NCI-H446 treated with DMSO at 0.1 percent for 48 hours (cell line): ENCODE results near the gene TXNDC8.
"Not testable (repeated sequence)": the region's sequence is repeated elsewhere in the genome, so short reads cannot be mapped to it uniquely, and the experiment has no call there.

ENCODE experiments used
- DNase-seq: peaks from one replicate; lab custom pipeline; 2025; lab: John Stamatoyannopoulos, UW

The TXNDC8 gene

GRCh38 chr9:110337727-110338126, at the start of gene TXNDC8:
TXNDC8 (minus strand) TSS chr9:110337863.
- DNase-seq, result no peak

DNA sequence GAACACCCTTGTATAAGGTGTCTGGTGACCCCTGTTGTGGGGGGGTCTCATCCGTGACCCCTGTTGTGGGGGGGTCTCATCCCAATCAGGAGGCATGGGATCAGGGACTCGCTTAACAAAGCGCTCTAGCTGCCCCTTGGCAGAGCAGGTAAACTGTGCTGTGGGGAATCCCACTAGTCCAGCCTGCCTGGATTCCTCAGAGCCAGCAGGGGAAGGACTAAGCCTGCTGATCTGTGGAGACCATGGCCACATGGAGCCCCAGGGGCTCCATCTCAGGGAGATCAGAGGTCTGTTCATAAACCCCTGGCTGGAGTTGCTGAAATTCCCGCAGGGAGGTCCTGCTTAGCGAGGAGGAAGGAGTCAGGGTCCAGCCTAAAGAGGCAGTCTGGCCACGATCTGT, 45.8 kb upstream of the TXNDC8 start:
- DNase-seq, result no peak

GRCh38 chr9:110382731-110383130, 45.1 kb upstream of the TXNDC8 start:
- DNase-seq, result no peak

DNA sequence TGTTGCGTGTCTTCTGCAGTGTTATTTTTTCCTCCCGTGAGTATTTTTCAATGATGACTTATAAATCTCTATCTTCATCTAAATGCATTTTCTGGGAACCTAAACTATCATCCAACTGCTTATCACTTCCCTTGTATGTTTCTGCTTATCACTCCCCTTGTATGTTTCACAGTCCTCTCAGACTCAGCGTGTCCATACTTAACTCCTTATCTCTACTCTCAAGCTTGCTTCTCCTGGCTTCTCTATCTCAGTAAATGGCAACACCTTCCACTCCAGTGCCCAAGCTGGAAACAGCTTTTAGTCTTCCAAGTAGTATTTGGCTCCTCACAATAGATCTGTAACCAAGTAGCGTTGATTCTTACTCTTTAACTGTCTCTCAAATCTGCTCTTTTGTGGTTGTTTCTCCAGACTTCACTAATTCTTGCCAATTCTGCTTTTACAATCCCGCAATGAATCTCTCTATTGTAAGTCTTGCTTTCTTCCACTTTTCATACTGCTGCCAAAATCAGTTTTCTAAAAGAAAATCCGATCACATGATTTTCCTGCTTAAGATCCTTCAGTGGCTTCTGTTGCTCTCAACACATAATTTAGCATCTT, 33.8 kb upstream of the TXNDC8 start:
- DNase-seq, result no peak

- DNase-seq, result no peak
Measured at GRCh38 chr9:110370315-110370714, 32.7 kb upstream of the TXNDC8 start.

GRCh38 chr9:110364451-110364850, 26.8 kb upstream of the TXNDC8 start:
- no peak for DNase-seq

DNA sequence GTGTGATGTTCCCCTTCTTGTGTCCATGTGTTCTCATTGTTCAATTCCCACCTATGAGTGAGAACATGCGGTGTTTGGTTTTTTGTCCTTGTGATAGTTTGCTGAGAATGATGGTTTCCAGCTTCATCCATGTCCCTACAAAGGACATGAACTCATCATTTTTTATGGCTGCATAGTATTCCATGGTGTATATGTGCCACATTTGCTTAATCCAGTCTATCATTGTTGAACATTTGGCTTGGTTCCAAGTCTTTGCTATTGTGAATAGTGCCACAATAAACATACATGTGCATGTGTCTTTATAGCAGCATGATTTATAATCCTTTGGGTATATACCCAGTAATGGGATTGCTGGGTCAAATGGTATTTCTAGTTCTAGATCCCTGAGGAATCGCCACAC, 21.3 kb upstream of the TXNDC8 start:
- not testable (repeated sequence) for DNase-seq

GRCh38 chr9:110357505-110357904, 19.8 kb upstream of the TXNDC8 start:
- DNase-seq, result no peak

GRCh38 chr9:110356639-110357395, 19.2 kb upstream of the TXNDC8 start:
- DNase-seq, result no peak

DNA sequence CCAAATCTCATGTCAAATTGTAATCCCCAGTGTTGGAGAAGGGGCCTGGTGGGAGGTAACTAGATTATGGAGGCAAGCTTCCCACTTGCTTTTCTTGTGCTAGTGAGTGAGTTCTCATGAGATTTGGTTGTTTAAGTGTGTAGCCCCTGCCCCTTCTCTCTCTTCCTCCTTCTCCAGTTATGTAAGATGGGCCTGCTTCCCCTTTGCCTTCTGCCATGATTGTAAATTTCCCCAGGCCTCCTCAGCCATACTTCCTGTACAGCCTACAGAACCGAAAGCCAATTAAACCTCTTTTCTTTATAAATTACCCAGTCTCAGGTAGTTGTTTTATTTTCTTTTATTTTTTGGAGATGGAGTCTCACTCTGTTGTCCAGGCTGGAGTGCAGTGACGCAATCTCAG, 18.2 kb upstream of the TXNDC8 start:
- no peak for DNase-seq

DNA sequence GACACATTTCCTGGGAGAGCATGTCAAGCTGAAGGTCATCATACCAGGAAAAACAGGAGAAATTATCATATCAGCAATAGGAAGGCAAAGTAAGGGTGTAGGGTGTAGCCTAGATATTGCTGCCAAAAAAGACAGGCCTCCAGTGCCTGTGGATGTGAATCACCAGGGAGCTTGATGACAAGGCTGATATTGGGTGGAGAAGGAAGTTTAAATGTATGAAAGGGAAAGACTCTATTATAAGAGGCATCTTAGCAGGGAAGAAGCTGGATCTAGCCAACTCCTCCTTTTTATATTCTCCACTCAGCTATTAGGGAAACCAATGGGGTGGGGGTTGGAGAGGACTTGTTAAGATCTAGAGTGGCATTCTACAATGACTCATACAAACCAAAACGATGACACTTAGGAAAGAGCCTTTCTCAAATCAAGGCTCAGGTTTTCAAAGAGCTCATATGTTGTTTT, 13.4 kb upstream of the TXNDC8 start:
- peak; percentile 26 for DNase-seq

DNA sequence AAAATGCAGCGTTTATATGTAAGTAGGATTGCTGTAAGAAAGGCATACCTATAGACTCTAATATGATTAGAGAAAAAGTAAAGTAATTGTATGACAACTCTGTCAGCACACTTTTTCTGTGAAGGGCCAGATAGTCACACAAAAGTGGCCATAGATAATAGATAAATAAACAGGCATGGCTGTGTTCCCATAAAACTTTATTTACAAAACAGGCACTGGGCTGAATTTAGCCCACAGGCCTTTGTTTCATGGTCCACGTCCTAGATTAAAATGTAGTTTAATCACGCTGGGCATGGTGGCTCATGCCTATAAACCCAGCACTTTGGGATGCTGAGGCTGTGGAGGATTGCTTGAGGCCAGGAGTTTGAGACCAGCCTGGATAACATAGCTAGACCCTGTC, 8.7 kb upstream of the TXNDC8 start:
- DNase-seq, result no peak

DNA sequence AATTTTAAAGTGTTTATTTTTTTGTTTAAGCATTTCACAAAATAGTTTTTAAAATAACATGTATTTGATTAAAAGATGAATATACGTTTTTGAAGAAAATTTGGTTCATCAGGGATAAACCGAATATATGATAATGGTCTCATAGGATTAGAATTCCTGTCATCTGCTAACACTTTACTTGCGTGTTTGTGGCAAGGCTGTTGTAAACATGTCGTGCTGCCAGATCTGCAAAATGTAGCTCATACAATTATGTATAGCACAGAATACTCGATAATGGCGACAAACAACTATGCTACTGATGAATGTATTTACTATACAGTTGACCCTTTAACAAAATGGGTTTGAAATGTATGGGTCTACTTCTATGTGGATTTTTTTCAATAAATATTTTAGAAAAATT, 7.2 kb upstream of the TXNDC8 start:
- DNase-seq, result no peak

- DNase-seq, result no peak
Measured at GRCh38 chr9:110343551-110343950, 5.9 kb upstream of the TXNDC8 start.

DNA sequence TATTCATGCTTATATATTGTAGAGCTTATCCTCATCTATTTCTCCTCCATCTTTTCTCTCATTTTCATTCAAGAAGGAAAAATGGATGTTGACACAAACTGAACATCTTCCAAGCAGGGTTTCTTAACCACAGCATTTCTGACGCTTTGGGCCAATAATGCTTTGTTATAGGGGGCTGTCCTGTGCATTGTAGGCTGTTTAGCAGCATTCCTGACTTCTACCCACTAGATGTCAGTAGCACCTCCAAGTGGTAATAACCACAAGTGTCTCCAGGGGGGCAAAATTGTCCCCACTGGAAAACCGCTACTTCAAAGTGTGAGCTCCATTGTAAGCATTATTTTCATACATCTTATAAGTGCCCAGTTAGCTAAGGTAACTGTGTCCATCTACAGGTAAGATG, 2.6 kb upstream of the TXNDC8 start:
- no peak for DNase-seq

DNA sequence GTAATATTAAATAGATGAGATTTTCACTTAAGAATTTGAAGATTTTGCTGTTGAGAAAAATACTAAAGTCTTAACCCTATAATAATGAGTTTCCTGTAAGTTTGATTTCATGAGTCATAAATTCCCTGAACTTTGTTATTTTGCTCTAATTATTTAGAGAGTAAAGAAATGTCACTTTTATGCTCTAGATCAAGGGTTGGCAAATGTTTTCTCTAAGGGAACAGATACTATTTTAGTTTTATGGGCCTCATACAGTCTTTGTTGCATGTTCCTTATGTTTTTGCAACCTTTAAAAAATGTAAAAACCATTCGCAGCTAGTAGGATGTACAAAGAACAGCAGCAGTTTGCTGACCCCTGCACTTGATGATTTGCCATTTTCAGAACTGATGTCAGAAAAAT, 480 bp upstream of the TXNDC8 start:
- DNase-seq, result no peak

- no peak for DNase-seq
Measured at GRCh38 chr9:110336363-110336762, 1.3 kb downstream of the TXNDC8 start.

GRCh38 chr9:110334871-110335270, 2.8 kb downstream of the TXNDC8 start:
- no peak for DNase-seq

GRCh38 chr9:110334183-110334582, 3.5 kb downstream of the TXNDC8 start:
- no peak for DNase-seq

DNA sequence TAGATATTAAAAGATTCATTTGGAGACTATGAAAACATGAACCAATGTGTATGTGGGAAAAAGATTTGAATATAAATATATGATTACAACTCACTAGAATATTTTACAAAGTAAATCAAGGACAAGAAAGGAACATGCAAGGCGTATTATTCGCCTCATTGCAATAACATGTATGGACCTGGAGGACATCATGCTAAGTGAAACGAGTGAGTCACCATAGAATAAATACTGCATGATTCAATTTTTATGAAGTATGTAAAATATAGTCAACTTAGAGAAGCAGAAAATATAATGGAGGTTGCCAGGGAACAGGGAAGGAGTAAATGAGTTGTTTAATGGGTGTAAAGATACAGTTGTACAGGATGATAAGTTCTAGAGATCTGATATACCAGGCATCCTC, 4.9 kb downstream of the TXNDC8 start:
- no peak for DNase-seq

DNA sequence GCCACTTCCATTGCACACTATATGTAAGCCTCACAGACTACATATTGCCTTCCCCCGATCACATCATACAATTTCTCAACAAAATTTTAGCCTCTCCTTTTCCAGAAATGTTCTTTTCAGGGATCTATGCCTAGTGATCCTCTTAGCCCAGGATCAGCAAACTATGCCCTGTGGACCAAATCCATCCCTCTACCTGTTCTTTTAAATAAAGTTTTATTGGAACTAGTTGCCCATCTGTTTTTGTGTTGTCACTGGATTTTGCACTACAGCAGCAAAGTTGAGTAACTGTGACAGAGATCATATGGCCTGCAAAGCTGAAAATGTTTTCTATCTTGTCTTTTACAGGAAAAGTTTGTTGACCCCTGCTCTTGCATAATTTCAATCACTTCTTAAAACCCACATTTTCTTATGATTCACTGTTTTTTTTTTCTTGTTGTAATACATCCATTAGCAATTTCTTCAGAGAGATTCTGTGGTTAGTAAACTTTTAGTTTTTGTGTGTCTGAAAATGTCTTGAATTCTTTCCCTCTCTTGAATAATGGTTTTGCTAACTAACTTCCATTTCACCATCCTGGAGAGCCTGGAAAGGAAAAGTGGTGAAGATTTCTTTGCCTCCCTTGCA, 7.1 kb downstream of the TXNDC8 start:
- DNase-seq, result no peak

GRCh38 chr9:110329639-110330230, 7.9 kb downstream of the TXNDC8 start:
- DNase-seq, result no peak

- DNase-seq, result no peak
Measured at GRCh38 chr9:110328763-110329162, 8.9 kb downstream of the TXNDC8 start.
